Prostate gland (tissue), 2 donors: ENCODE data around the gene RBBP8NL. TPM values are rescaled to one million over a fixed set of nuclear protein-coding genes. Genes with fewer than 3 reads are reported as not detected.

ENCODE experiments used
- DNase-seq: peaks from one replicate; pipeline ENCODE4 v3.0.0-alpha.2; 2019; ENCODE audit warnings: low spot score
- H3K27ac ChIP-seq, 2 donors: fragments of 200-600 bp; sonication (generic); 2 replicates each; pipeline ENCODE4 v1.5.1; 2017 to 2019
- H3K27me3 ChIP-seq: fragments of 200-600 bp; sonication (generic); replicated peaks from 2 replicates; pipeline ENCODE4 v1.5.1; 2019; ENCODE audit not compliant: insufficient read depth
- H3K36me3 ChIP-seq, 2 donors: fragments of 200-600 bp; sonication (generic); 1 replicate in 1 of 2; 2 replicates in 1 of 2; pipeline versions ENCODE4 v1.5.1 to v1.8.1; 2017 to 2019
- H3K4me1 ChIP-seq: fragments of 200-600 bp; sonication (generic); replicated peaks from 2 replicates; pipeline ENCODE4 v1.5.1; 2019
- H3K4me3 ChIP-seq, 2 donors: fragments of 200-600 bp; sonication (generic); 2 replicates each; pipeline ENCODE4 v1.5.1; 2017 to 2019
- H3K9me3 ChIP-seq: fragments of 200-600 bp; sonication (generic); 2 replicates; pipeline ENCODE4 v1.5.1; 2017
- CTCF ChIP-seq, 4 experiments: fragments of 200-600 bp in 2 of 4; fragments of 450-650 bp in 2 of 4; sonication (generic) in 2 of 4; IDR thresholded peaks; 1 replicate in 3 of 4; 2 replicates in 1 of 4; pipeline ENCODE4 v1.5.1; 2016 to 2019; ENCODE audit warnings: antibody characterized with exemption in 4 of 4, mild to moderate bottlenecking in 2 of 4, moderate library complexity in 2 of 4
- POLR2A ChIP-seq: fragments of 450-650 bp; IDR thresholded peaks from one replicate; pipeline ENCODE4 v1.6.1; 2016; ENCODE audit warnings: antibody characterized with exemption, mild to moderate bottlenecking
- POLR2AphosphoS5 ChIP-seq: sonication (generic); formaldehyde crosslinking; IDR thresholded peaks from one replicate; pipeline ENCODE4 v1.6.1; 2017; ENCODE audit warnings: antibody characterized with exemption
- WGBS: methylation state at CpG from one replicate; pipeline ENCODE4 v1.1.5; 2018; 5-methylcytosine and 5-hydroxymethylcytosine counted together
- intact Hi-C: fragments of 100-400 bp; cut with DNase I; formaldehyde crosslinking; loops from one replicate; pipeline ENCODE4 v1.14.2; 2022
- total RNA-seq, 2 donors: library from RNA; depleted of rRNA; stranded (reverse); fragments of >200 nt; gene quantifications; one replicate each; pipeline ENCODE4 v1.1.0, GENCODE V29; 2016

RBBP8NL gene
- total RNA-seq, 2 donors from 2014 or later = 4.9 to 10.9 TPM

GRCh38 chr20:62418709-62419487 lies 8.4 kb downstream of the RBBP8NL start:
- no peak for DNase-seq
- TF ChIP-seq POLR2A (no peak), POLR2AphosphoS5 (no peak), CTCF (IDR thresholded peaks at IDR 0.05) (no peak)
- Histone ChIP-seq H3K4me1 (no peaks in the 10 kb centered on the region), H3K36me3 (no peaks in the 10 kb centered on the region), H3K4me3 (no peak overlapping the region), H3K27me3 (no peaks in the 10 kb centered on the region), H3K27ac (no peak overlapping the region), H3K9me3 (no peaks in the 10 kb centered on the region)
- 79% methylated on average over 19 of the region's 19 CpGs for WGBS
- intact Hi-C loops = no loop called here

GRCh38 chr20:62417981-62418708 lies 9.2 kb downstream of the RBBP8NL start:
- H3K9me3 ChIP-seq = no peaks in the 10 kb centered on the region
- no peak overlapping the region for H3K4me3 ChIP-seq
- TF ChIP-seq POLR2A = no peak
- no peak for TF ChIP-seq POLR2AphosphoS5
- no peak for TF ChIP-seq CTCF (IDR thresholded peaks at IDR 0.05)
- DNase-seq = no peak
- intact Hi-C loops = no loop called here
- H3K27me3 ChIP-seq = no peaks in the 10 kb centered on the region
- 85% methylated on average over 25 of the region's 25 CpGs for WGBS
- no peaks in the 10 kb centered on the region for H3K36me3 ChIP-seq
- no peaks in the 10 kb centered on the region for H3K4me1 ChIP-seq
- no peak overlapping the region for H3K27ac ChIP-seq

- intact Hi-C loops = no loop called here
These were observed 10.4 kb downstream of the RBBP8NL start for GRCh38 chr20:62416651-62417637.

More at GRCh38 chr20:62416651-62417637, 10.4 kb downstream of the RBBP8NL start:
- Histone ChIP-seq H3K9me3 (no peaks in the 10 kb centered on the region), H3K4me1 (no peaks in the 10 kb centered on the region), H3K4me3 (no peak overlapping the region), H3K36me3 (no peaks in the 10 kb centered on the region), H3K27me3 (no peaks in the 10 kb centered on the region), H3K27ac (no peak overlapping the region)
- TF ChIP-seq POLR2A (no peak), POLR2AphosphoS5 (no peak), CTCF (IDR thresholded peaks at IDR 0.05) (no peak)
- no peak for DNase-seq
- 90% methylated on average over 43 of the region's 43 CpGs for WGBS
